Measurements from ENCODE around the gene FIBIN. TPM values are rescaled to one million over a fixed set of nuclear protein-coding genes. Genes with fewer than 3 reads are reported as not detected.

FIBIN gene
- total RNA-seq, 6 experiments from 2014 or later = 38.9 to 101 (median 40.4) TPM

DNA sequence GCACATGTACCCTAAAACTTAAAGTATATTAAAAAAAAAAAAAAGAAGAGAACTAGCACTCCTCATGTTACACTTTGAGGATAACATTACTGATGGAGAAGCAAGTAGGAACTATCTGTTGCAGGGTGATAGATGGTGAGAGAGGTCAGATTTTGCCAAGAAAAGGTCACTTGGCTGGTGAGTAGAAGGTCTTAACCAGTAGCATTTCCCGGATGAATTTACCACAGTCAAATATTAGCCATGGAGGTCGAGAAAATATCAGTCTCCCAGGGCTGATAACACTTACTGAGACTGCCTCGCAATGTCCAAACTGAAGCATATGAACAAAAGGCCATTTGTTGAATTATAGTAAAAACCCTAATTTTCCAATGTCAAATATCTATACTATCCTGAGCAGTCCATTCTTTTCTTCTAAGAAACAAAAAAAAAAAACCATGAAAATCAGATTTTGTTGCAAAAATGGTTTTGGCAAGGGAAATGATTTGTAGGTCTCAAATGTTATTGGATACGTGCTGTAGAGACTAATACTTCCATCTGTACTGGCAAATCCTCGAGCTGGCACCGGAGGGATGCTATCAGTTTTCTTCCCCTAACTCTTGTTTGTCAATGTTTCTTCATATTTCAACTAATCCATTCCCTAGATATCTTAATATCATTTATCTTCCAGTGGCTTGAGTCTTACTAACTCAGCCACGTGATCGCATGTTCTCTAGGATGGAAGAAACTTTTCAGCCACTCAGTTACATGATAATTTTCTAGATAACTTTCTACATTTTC, 32.2 kb downstream of the FIBIN start:
- no peaks in the 10 kb centered on the region for H3K36me3 Mint-ChIP-seq (ENCODE audit: low read depth)
- no peak for DNase-seq
- TF ChIP-seq, protein P1, sequence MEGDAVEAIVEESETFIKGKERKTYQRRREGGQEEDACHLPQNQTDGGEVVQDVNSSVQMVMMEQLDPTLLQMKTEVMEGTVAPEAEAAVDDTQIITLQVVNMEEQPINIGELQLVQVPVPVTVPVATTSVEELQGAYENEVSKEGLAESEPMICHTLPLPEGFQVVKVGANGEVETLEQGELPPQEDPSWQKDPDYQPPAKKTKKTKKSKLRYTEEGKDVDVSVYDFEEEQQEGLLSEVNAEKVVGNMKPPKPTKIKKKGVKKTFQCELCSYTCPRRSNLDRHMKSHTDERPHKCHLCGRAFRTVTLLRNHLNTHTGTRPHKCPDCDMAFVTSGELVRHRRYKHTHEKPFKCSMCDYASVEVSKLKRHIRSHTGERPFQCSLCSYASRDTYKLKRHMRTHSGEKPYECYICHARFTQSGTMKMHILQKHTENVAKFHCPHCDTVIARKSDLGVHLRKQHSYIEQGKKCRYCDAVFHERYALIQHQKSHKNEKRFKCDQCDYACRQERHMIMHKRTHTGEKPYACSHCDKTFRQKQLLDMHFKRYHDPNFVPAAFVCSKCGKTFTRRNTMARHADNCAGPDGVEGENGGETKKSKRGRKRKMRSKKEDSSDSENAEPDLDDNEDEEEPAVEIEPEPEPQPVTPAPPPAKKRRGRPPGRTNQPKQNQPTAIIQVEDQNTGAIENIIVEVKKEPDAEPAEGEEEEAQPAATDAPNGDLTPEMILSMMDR (IDR thresholded peaks at IDR 0.05) = no peak
- peaks cover 6% of the 10 kb centered on the region; the same call in 1 of the 2 replicates for H3K4me1 Mint-ChIP-seq (ENCODE audit: low read depth)
- H3K9me3 Mint-ChIP-seq = no peaks in the 10 kb centered on the region
- no peak overlapping the region for H3K4me3 Mint-ChIP-seq
- no peaks in the 10 kb centered on the region for H3K27me3 Mint-ChIP-seq (ENCODE audit: insufficient read depth)
- no peak overlapping the region for H3K27ac Mint-ChIP-seq

DNA sequence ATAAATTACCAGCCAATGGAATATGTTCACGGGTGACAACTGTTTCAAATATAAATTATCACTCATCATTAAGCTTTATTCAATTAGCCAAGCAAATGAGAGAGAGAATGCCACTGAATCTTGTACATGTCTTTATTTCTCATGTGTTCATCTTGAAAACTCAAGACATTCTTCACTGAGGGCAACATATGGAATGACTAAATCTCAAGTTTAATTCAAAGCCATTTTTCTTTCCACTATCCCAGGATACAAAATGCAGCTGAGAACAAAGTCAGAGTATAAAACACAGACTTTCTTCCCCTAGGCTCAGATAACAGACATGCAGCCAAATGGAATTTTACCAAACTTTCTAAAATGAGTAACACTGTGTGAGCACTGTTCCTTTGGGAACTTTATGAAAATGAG, 34.7 kb downstream of the FIBIN start:
- no peak for DNase-seq
- TF ChIP-seq, protein P1 (IDR thresholded peaks at IDR 0.05) = no peak
- H3K27ac Mint-ChIP-seq = no peak overlapping the region
- no peaks in the 10 kb centered on the region for H3K9me3 Mint-ChIP-seq
- no peaks in the 10 kb centered on the region for H3K27me3 Mint-ChIP-seq (ENCODE audit: insufficient read depth)
- no peaks in the 10 kb centered on the region for H3K36me3 Mint-ChIP-seq (ENCODE audit: low read depth)
- H3K4me1 Mint-ChIP-seq (ENCODE audit: low read depth) = peaks cover 6% of the 10 kb centered on the region; the same call in 1 of the 2 replicates
- H3K4me3 Mint-ChIP-seq = no peak overlapping the region

DNA sequence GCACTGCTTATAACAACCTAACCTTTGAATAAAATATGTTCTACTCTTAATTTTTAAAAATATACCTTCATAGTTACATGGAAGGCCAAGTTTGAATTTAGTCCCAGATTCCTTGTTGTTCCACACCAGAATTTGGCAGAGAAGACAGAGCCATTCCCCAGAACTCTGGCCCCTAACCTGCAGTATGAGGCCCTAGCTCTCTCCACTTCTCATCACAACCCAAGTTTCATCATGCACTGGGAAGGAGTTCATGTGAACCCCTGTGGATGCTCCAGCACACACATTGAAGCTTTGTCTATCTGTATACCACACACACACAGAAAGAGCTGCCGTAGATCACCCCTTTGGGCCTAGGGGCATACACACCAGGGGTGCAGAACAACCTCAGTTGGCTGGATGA, 36.1 kb downstream of the FIBIN start:
- Mint-ChIP-seq H3K27me3 (ENCODE audit: insufficient read depth) (no peaks in the 10 kb centered on the region), H3K9me3 (no peaks in the 10 kb centered on the region; the same call in none of the 2 replicates), H3K36me3 (ENCODE audit: low read depth) (peaks cover 6% of the 10 kb centered on the region; the same call in 1 of the 2 replicates), H3K4me1 (ENCODE audit: low read depth) (peaks cover 6% of the 10 kb centered on the region; the same call in 1 of the 2 replicates), H3K4me3 (no peak overlapping the region), H3K27ac (no peak overlapping the region)
- TF ChIP-seq, protein P1 (IDR thresholded peaks at IDR 0.05) = no peak
- no peak for DNase-seq

DNA sequence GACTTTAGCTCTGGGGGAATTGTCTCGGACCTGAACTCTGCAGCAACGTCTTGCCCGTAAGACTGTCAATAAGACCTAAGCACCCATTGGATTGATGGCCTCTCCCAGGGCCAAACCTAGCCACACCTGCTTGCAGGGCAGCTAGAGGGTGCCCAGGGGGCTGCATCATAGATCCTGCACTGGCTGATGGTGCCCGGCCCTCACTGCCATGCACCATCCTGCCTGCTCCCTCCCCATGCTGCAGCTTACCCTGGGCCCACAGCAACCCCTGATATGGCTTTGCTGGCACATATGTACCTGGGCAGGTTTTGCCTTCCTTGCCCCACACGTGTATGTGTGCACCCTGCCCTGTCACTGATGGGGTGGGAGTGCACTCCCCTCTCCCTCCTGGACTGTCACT, 37.8 kb downstream of the FIBIN start:
- no peak overlapping the region for H3K27ac Mint-ChIP-seq
- H3K36me3 Mint-ChIP-seq (ENCODE audit: low read depth) = peaks cover 9% of the 10 kb centered on the region; the same call in 1 of the 2 replicates
- no peak for DNase-seq
- H3K27me3 Mint-ChIP-seq (ENCODE audit: insufficient read depth) = no peaks in the 10 kb centered on the region
- H3K9me3 Mint-ChIP-seq = peaks cover 8% of the 10 kb centered on the region
- peaks cover 6% of the 10 kb centered on the region; the same call in 1 of the 2 replicates for H3K4me1 Mint-ChIP-seq (ENCODE audit: low read depth)
- TF ChIP-seq, protein P1 (IDR thresholded peaks at IDR 0.05) = no peak
- no peak overlapping the region for H3K4me3 Mint-ChIP-seq

DNA sequence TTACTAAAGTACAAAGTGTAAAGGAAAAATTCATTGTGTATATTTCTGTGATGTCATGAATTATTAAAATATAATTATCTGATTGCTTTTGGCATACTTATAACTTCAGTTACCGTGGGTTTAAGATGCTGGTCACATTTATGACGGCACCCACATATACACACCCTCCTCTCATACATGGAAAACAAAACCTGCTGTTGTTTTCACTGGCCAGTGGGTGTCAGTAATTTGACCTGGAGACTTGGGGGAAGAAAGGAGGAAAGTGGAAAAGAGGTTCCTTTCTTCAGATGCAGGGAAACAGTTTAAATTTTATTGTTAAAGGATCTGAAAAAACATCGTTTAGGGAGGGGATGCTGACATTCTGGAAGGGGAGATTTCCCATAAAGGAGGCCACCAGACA, 46.0 kb downstream of the FIBIN start:
- Mint-ChIP-seq H3K27me3 (ENCODE audit: insufficient read depth) (peaks cover 4% of the 10 kb centered on the region; the same call in 1 of the 2 replicates), H3K27ac (no peak overlapping the region), H3K36me3 (ENCODE audit: low read depth) (peaks cover 14% of the 10 kb centered on the region), H3K4me1 (ENCODE audit: low read depth) (peaks cover 15% of the 10 kb centered on the region), H3K9me3 (peaks cover 25% of the 10 kb centered on the region), H3K4me3 (no peak overlapping the region)
- DNase-seq = peak; percentile 2
- TF ChIP-seq, protein P1 (IDR thresholded peaks at IDR 0.05) = peak; percentile 38; the same call in 1 of the 2 replicates

Data from HFFc6 (cell line).